ENCODE results near the gene PKNOX2. TPM values are rescaled to one million over a fixed set of nuclear protein-coding genes. Genes with fewer than 3 reads are reported as not detected.
A peak's percentile ranks its signal among the peaks of the same experiment; 100 is the strongest.

PKNOX2 gene
- total and polyA plus RNA-seq, 9 of the 15 experiments (the other 6 are each of a cell fraction or from before 2014, with no cell fraction given): not detected

- POLR2A ChIA-PET: interaction anchor here (1.0 kb wide), 1 partner anchor 10 kb away, joined by 4 read pairs; no protein-coding TSS in a partner anchor
- in situ Hi-C loops (cut with MboI) (no loop called here), intact Hi-C loops (cut with micrococcal nuclease) (no loop called here)
- H3K36me3 ChIP-seq (ENCODE audit: control insufficient read depth, insufficient read depth, low read length): no peaks in the 10 kb centered on the region
- ATAC-seq (no peak), FAIRE-seq (no peak), DNase-seq (ENCODE audit: extremely low read depth in 1 of 4, low spot score in 3 of 4) (no peak)
- BruUV-seq (replicated peaks): no TSS peak
- peaks cover 13 to 54% of the 10 kb centered on the region in 2 experiments for H3K27me3 ChIP-seq (ENCODE audit: control insufficient read depth in 2 of 2, insufficient read depth in 2 of 2, low read length in 2 of 2)
- no peaks in the 10 kb centered on the region for H3K9me3 ChIP-seq (replicated peaks; ENCODE audit: control insufficient read depth, insufficient read depth, low read depth, low read length)
- peak overlapping the region; percentile 69 for H2AFZ ChIP-seq (ENCODE audit: low read depth, low read length)
- no peaks in the 10 kb centered on the region for H4K20me1 ChIP-seq (replicated peaks; ENCODE audit: control insufficient read depth, insufficient read depth, low read length)
- H3K79me2 ChIP-seq (ENCODE audit: control insufficient read depth, insufficient read depth, low read length): no peaks in the 10 kb centered on the region
- no peak overlapping the region for H3K4me3 ChIP-seq
- CTCF ChIA-PET (ENCODE audit: low intra/inter-chr PET ratio): no interaction called here
- WGBS (ENCODE audit: insufficient coverage, low coverage, missing lambda C conversion rate): 17% methylated on average over 11 of the region's 11 CpGs
- H3K9me1 ChIP-seq (ENCODE audit: control insufficient read depth, insufficient read depth, low read length): no peaks in the 10 kb centered on the region
- H3K27ac ChIP-seq (ENCODE audit: extremely low read depth, low read depth, low read length): no peak overlapping the region; the same call in 2 of the 3 replicates
- no peak overlapping the region for H3K9ac ChIP-seq (ENCODE audit: insufficient read depth in 1 of 2, low read depth in 2 of 2, low read length in 2 of 2)
- H3K4me1 ChIP-seq (replicated peaks in 1 of 2; ENCODE audit: control insufficient read depth in 2 of 2, insufficient read depth in 2 of 2, low read length in 2 of 2): peaks cover 9 to 15% of the 10 kb centered on the region in 2 experiments; a peak in 3 of 5 replicates
- peak overlapping the region; percentile 54; the same call in 1 of the 2 replicates for H3K4me2 ChIP-seq (ENCODE audit: insufficient read depth, low read length)
- TF ChIP-seq ZNF436 (CRISPR knock-in tag; IDR thresholded peaks at IDR 0.05) (no peak), KLF16 (IDR thresholded peaks at IDR 0.05) (no peak), NCOA2 (IDR thresholded peaks at IDR 0.05; ENCODE audit: partially characterized antibody in 2 of 2) (no peak), ZNF518B (CRISPR knock-in tag; IDR thresholded peaks at IDR 0.05) (no peak), ESRRA (IDR thresholded peaks at IDR 0.05; ENCODE audit: borderline replicate concordance, low read depth) (no peak), THAP7 (CRISPR knock-in tag; IDR thresholded peaks at IDR 0.05) (no peak), POLR2H (tag; IDR thresholded peaks at IDR 0.05; ENCODE audit: low read depth) (no peak), REST (IDR thresholded peaks at IDR 0.05; ENCODE audit: borderline replicate concordance) (no peak), REST (CRISPR knock-in tag; IDR thresholded peaks at IDR 0.05; ENCODE audit: low read depth) (no peak)
These were observed 109.8 kb downstream of the PKNOX2 start for GRCh38 chr11:125274309-125274708.
